AG04449 (cell line): ENCODE data around the gene CHAD.

ENCODE experiments used
- CTCF ChIA-PET: fragments of 350-600 bp; formaldehyde crosslinking; extraction: SDS; loops from one replicate; lab custom pipeline; 2021; ENCODE audit warnings: antibody characterized with exemption; lab: Yijun Ruan, JAX
- POLR2A ChIA-PET: fragments of 400-600, 350-600 bp; formaldehyde crosslinking; extraction: SDS; loops from one replicate; lab custom pipeline; 2020; ENCODE audit warnings: antibody characterized with exemption, inconsistent platforms; lab: Yijun Ruan, JAX
- DNase-seq: peaks from one replicate; pipeline ENCODE4 v3.0.0-alpha.2; 2010; ENCODE audit warnings: low read depth, low spot score
- H3K4me3 ChIP-seq: 2 replicates; pipeline ENCODE4 v1.5.1; 2011; ENCODE audit warnings: low read depth, mild to moderate bottlenecking, control low read depth, low read length
- TF ChIP-seq, protein P1 (sequence below): IDR thresholded peaks from one replicate; pipeline ENCODE4 v1.5.1; 2011; ENCODE audit warnings: mild to moderate bottlenecking, moderate library complexity, low read length, control low read depth, inconsistent platforms; ENCODE audit not compliant: insufficient read depth; ENCODE audit errors: missing control alignments

CHAD gene

DNA sequence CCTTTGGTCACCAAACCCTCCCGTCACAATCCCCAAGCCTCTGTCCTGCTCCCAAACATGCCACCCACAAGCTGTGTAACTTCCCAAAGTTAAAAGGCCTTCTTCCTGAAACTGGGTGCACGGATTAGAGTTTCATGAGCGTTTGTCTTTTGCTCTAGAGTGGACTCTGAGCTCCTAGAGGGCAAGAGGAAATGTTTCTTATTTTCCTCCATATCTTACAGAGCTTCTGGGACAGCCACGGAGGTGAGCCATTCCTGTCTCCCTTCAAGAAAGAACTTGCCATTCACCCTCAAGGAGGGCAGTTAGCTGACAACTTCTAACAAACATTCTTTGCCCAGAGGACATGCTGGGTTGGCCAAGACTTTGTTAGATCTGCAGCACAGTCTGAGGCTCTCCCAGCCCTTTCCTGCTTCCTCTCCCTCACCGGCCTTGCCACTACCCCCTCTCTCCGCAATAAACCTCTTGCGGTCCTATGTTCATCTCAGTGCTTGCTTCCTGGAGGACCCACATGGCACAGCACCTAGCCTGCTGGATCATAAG lies 37.0 kb upstream of the CHAD start:
- no peak overlapping the region for H3K4me3 ChIP-seq
- DNase-seq, result no peak
- CTCF ChIA-PET, result interaction anchor here (0.7 to 5.7 kb wide), 9 partner anchors 10 to 189 kb away, joined by 3 to 31 read pairs (median 3); no protein-coding TSS in a partner anchor
- POLR2A ChIA-PET, result no interaction called here
- TF ChIP-seq, protein P1, sequence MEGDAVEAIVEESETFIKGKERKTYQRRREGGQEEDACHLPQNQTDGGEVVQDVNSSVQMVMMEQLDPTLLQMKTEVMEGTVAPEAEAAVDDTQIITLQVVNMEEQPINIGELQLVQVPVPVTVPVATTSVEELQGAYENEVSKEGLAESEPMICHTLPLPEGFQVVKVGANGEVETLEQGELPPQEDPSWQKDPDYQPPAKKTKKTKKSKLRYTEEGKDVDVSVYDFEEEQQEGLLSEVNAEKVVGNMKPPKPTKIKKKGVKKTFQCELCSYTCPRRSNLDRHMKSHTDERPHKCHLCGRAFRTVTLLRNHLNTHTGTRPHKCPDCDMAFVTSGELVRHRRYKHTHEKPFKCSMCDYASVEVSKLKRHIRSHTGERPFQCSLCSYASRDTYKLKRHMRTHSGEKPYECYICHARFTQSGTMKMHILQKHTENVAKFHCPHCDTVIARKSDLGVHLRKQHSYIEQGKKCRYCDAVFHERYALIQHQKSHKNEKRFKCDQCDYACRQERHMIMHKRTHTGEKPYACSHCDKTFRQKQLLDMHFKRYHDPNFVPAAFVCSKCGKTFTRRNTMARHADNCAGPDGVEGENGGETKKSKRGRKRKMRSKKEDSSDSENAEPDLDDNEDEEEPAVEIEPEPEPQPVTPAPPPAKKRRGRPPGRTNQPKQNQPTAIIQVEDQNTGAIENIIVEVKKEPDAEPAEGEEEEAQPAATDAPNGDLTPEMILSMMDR, result no peak

DNA sequence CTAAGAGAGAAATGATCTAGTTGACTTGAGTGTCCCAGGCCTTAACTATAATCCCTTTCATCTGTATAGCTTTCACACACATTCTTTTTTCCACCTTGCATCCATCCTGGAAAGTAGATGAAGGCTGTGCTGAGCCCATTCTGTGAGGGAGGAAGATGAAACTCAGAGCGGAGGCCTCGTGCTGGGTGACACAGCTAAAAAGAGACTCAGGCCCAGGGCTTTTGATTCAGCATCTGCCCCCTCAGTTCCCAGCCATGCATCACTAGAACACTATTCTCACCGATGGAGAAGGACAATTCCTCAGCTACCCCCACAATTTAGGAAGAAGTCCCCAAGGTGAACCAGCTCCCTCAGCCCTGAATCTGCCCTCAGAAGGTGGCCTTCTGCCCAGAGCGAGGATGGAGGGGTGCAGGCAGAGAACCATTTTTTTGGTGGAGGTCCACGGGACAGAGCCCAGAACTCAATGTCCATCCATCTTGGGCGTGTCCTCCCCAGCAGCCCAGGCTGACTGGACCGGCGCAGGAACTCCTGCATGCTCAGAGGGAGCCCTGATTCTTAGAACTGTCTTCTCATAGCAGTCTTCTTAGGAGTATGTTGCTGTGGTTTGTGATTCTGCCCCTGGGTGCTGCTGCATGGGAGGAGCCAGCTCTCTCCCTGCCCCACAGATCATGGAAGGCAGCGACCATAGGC lies 33.8 kb upstream of the CHAD start:
- DNase-seq, result no peak
- POLR2A ChIA-PET, result no interaction called here
- CTCF ChIA-PET, result interaction anchor here (1.1 to 7.8 kb wide), 8 partner anchors 9 to 203 kb away, joined by 3 to 78 read pairs (median 17); partner anchors contain the start of gene RSAD1
- H3K4me3 ChIP-seq, result no peak overlapping the region
- TF ChIP-seq, protein P1, result no peak

DNA sequence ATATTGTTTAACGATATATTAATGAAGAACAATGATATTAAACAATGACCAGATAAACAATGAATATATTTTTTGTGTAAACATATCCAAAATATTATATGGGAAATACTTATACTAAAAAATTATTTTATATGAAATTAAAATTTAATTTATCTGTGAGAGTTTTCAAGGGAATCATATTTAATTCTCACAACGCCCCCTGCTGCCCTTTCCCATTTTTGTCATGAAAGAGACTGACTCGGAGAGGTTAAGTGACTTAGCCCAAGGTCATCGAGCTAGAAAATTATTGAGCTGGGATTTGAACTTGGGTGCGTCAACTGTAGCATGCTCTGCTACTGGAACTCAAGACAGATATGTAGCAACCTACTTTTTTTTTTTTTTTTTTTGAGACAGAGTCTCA lies 32.4 kb upstream of the CHAD start:
- no peak overlapping the region for H3K4me3 ChIP-seq
- TF ChIP-seq, protein P1, result peak; percentile 10
- ChIA-PET CTCF (interaction anchor here (1.1 to 7.8 kb wide), 11 partner anchors 7 to 204 kb away, joined by 3 to 78 read pairs (median 9); partner anchors contain the start of gene RSAD1), POLR2A (no interaction called here)
- no peak for DNase-seq

DNA sequence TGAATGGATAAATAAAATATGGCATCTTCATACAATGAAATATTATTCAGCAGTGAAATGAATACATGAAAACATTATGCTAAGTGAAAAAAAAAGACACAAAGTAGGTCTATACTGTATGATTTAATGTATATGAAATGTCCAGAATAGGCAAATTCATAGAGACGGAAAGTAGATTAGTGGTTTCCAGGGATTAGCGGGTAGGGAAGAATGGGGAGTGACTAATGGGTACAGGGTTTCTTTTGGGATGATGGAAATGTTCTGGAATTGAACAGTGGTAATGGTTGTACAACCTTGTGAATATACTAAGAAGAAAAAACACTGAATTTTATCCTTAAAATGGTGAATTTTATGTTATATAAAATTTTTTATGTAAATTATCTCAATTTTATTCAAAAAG lies 31.0 kb upstream of the CHAD start:
- ChIA-PET POLR2A (no interaction called here), CTCF (interaction anchor here (6.1 to 7.8 kb wide), 2 partner anchors 15 to 21 kb away, joined by 33 to 78 read pairs; partner anchors contain the start of gene RSAD1)
- TF ChIP-seq, protein P1, result no peak
- no peak for DNase-seq
- H3K4me3 ChIP-seq, result no peak overlapping the region

DNA sequence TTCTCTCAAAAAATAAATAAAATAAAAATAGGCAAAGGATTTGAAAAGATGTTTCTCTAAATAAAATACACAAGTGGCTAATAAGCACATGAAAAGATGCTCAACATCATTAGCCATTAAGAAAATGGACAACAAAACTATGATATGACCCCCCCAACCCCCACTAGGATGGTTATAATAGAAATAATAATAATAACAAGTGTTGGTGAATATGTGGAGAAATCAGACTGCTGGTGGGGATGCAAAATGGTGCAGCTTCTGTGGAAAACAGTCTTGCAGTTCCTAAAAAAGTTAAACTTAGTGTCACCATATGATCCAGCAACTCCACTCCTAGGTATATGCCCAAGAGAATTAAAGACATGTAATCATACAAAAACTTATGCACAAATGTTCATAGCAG lies 30.6 kb upstream of the CHAD start:
- CTCF ChIA-PET, result interaction anchor here (6.1 to 7.8 kb wide), 2 partner anchors 14 to 20 kb away, joined by 33 to 78 read pairs; partner anchors contain the start of gene RSAD1
- TF ChIP-seq, protein P1, result no peak

DNA sequence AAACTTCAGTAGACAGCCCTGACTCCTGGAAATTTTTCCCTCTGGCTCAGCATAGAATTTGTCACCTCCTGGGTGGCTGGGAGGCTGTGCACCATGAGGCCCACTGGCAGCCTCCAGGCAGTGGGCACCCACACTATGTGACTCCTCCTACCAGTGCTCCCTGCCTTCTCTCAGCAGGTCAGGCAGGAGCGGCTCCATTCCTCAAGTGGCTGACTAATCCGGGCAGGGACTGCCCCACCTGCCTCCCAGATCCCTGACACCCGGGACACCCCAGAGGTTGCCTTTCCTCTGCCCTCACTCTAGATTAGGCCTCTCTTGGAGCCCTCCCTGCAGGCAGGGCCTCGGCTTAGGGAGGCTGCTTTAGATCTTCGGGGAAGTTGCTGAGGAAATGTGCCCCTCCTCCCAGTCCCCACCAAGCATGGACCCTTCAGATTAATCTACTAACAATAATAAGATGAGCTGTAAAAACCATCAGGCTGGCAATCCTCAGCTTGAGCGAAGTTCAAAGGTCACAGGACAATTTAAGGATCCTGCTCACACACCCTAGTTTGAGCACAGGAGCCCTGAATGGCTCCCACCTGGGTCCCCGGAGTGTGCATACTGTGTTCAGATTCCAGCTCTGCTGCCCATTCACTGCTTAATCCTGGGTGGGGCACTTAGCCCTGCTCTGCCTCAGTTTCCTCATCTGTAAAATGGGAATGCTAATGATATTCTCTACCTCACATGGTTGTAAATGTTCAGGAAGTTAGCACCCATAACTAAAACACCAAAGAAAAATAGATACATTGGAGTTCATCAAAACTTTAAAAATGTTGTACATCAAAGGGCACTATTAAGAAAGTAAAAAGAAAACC lies 29.6 kb upstream of the CHAD start:
- H3K4me3 ChIP-seq, result no peak overlapping the region
- POLR2A ChIA-PET, result no interaction called here
- TF ChIP-seq, protein P1, result no peak
- DNase-seq, result no peak
- CTCF ChIA-PET, result interaction anchor here (6.1 to 7.8 kb wide), 2 partner anchors 13 to 19 kb away, joined by 33 to 78 read pairs; partner anchors contain the start of gene RSAD1

More for the DNA sequence above, 30.6 kb upstream of the CHAD start:
- no peak for DNase-seq
- POLR2A ChIA-PET, result no interaction called here
- no peak overlapping the region for H3K4me3 ChIP-seq
